Measurements from ENCODE around the gene LCN15.

DNA sequence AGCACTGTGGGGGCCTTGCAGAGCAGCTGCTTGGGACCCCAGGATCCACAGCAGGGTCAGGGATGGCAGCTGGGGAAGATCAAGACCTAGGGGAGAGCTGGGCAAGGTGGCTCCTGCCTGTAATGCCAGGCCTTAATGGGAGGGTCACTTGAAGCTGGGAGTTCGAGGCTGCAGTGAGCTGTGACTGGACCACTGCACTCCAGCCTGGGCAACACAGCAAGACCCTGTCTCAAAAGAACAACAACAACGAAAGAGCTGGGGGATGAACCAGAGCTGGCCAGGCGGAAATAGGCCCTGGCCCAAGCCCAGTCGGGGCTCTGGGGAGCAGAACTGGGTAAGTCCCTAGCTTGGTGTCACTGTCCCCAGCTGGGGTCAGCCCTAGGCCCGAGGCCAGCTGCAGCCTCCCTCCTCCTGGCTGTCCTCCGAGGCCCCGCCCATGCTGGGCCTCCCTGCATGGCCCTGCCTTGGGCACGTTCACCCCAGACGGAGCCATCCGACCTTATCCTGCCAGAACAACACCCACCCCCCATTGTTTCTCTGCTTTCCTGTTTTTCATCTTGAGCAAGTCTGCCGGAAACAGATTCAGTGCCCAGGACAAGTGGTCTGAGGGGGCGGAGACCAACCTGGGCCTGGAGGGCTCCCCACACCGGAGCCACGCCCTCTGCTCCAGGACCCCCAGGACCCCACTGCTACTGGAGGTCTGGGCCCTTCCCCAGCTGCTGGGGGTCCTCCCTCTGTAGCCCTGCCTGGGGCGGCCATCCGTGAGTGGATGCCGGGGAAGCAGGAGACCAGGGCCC, 50.0 kb downstream of the LCN15 start:
- no peak for TF ChIP-seq ZNF843 (tag by site-specific recombination; IDR thresholded peaks at IDR 0.05)
- TF ChIP-seq ZFP41 (tag by site-specific recombination; IDR thresholded peaks at IDR 0.05; ENCODE audit: borderline replicate concordance): no peak
- no peak for TF ChIP-seq ZBTB1 (tag by site-specific recombination; IDR thresholded peaks at IDR 0.05)
- no peak for TF ChIP-seq OSR2 (tag by site-specific recombination; IDR thresholded peaks at IDR 0.05)
- TF ChIP-seq, protein P1, sequence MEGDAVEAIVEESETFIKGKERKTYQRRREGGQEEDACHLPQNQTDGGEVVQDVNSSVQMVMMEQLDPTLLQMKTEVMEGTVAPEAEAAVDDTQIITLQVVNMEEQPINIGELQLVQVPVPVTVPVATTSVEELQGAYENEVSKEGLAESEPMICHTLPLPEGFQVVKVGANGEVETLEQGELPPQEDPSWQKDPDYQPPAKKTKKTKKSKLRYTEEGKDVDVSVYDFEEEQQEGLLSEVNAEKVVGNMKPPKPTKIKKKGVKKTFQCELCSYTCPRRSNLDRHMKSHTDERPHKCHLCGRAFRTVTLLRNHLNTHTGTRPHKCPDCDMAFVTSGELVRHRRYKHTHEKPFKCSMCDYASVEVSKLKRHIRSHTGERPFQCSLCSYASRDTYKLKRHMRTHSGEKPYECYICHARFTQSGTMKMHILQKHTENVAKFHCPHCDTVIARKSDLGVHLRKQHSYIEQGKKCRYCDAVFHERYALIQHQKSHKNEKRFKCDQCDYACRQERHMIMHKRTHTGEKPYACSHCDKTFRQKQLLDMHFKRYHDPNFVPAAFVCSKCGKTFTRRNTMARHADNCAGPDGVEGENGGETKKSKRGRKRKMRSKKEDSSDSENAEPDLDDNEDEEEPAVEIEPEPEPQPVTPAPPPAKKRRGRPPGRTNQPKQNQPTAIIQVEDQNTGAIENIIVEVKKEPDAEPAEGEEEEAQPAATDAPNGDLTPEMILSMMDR (tag by site-specific recombination; IDR thresholded peaks at IDR 0.05): no peak
- TF ChIP-seq TCF7L2 (IDR thresholded peaks at IDR 0.05; ENCODE audit: borderline replicate concordance, low read depth, low read length): no peak

All from HEK293 (cell line).